Measurements from ENCODE around the gene CMYA5.

GRCh38 chr5:79756076-79756475, 66.4 kb downstream of the CMYA5 start:
- TF ChIP-seq CTCF (conservative IDR thresholded peaks at IDR 0.05; ENCODE audit: low read length) (no peak), EZH2phosphoT487 (IDR thresholded peaks at IDR 0.05; ENCODE audit: borderline replicate concordance) (no peak)

Measured in Loucy (cell line).